ENCODE data around the gene DCST2. TPM values are rescaled to one million over a fixed set of nuclear protein-coding genes. Genes with fewer than 3 reads are reported as not detected.
A peak's percentile ranks its signal among the peaks of the same experiment; 100 is the strongest.

Gene DCST2
- total RNA-seq, 1 experiment from 2014 or later = not detected

GRCh38 chr1:155069551-155070157, 36.1 kb upstream of the DCST2 start:
- no peak for DNase-seq (ENCODE audit: low spot score)

- no peak for DNase-seq (ENCODE audit: low spot score)
Observed at GRCh38 chr1:155068599-155068998, 35.0 kb upstream of the DCST2 start.

DNA sequence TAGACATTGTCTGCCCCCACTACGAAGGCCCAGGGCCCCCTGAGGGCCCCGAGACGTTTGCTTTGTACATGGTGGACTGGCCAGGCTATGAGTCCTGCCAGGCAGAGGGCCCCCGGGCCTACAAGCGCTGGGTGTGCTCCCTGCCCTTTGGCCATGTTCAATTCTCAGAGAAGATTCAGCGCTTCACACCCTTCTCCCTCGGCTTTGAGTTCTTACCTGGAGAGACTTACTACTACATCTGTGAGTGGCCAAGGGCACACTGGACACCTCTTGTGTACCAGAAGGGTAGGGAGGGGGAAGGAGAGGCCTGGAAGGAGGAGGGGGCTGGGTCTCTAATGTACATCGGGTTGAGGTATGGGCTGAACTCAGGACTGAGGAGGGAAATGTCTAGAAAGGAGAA, 33.2 kb upstream of the DCST2 start:
- DNase-seq (ENCODE audit: low spot score) = no peak

GRCh38 chr1:155064832-155065429, 31.4 kb upstream of the DCST2 start:
- DNase-seq (ENCODE audit: low spot score) = no peak

GRCh38 chr1:155064111-155064831, 30.7 kb upstream of the DCST2 start:
- peak; percentile 42 for DNase-seq (ENCODE audit: low spot score)

- DNase-seq (ENCODE audit: low spot score) = peak; percentile 76
Observed at GRCh38 chr1:155063550-155064110, 30.0 kb upstream of the DCST2 start, which contains the start of gene EFNA4. Gene EFNA4, plus strand, starts transcription at chr1:155063740. Its CDS starts 84 bp downstream, at chr1:155063824.

- no peak for DNase-seq (ENCODE audit: low spot score)
Observed at GRCh38 chr1:155062702-155063411, 29.3 kb upstream of the DCST2 start.

GRCh38 chr1:155062151-155062686, 28.6 kb upstream of the DCST2 start:
- no peak for DNase-seq (ENCODE audit: low spot score)

GRCh38 chr1:155061381-155062150, 28.0 kb upstream of the DCST2 start:
- DNase-seq (ENCODE audit: low spot score) = peak; percentile 81

DNA sequence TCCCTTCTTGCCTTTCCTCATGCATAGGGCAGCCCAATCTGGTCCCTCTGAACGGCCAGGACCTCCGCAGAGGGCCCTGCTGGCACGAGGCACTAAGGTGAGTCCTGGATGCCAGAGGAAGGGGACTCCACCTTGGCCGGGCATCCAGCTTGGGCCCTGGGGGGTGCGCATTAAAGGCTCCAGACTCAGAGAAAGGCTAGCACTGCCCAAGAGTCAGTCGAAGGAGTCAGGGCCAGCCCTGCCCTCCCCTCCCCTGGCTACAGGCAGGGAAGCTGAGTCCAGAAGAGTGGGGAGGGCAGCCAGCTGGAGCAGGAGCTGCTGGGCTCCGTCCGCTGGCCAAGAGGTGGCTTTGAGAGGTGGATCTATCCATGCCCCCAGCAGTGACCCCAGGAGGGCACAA, 27.2 kb upstream of the DCST2 start:
- no peak for DNase-seq (ENCODE audit: low spot score)

GRCh38 chr1:155057788-155058211, 24.2 kb upstream of the DCST2 start:
- DNase-seq (ENCODE audit: low spot score) = no peak

DNA sequence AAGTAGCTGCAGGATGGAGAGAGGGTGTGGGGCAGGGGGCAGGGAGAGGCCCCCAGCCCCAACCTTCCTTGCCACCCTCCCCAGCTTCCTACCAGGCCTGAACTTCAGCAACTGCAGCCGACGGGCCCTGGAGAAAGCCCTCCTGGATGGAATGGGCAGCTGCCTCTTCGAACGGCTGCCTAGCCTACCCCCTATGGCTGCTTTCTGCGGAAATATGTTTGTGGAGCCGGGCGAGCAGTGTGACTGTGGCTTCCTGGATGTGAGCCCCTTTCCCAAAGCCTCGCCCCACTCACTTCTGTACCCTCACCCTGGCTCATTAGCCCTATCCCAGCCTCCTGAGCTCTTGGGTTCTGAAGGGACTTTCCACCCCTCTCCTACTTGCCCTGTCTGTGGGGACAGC, 23.5 kb upstream of the DCST2 start:
- no peak for DNase-seq (ENCODE audit: low spot score)

- DNase-seq (ENCODE audit: low spot score) = no peak
Observed at GRCh38 chr1:155053531-155054105, 20.0 kb upstream of the DCST2 start.

DNA sequence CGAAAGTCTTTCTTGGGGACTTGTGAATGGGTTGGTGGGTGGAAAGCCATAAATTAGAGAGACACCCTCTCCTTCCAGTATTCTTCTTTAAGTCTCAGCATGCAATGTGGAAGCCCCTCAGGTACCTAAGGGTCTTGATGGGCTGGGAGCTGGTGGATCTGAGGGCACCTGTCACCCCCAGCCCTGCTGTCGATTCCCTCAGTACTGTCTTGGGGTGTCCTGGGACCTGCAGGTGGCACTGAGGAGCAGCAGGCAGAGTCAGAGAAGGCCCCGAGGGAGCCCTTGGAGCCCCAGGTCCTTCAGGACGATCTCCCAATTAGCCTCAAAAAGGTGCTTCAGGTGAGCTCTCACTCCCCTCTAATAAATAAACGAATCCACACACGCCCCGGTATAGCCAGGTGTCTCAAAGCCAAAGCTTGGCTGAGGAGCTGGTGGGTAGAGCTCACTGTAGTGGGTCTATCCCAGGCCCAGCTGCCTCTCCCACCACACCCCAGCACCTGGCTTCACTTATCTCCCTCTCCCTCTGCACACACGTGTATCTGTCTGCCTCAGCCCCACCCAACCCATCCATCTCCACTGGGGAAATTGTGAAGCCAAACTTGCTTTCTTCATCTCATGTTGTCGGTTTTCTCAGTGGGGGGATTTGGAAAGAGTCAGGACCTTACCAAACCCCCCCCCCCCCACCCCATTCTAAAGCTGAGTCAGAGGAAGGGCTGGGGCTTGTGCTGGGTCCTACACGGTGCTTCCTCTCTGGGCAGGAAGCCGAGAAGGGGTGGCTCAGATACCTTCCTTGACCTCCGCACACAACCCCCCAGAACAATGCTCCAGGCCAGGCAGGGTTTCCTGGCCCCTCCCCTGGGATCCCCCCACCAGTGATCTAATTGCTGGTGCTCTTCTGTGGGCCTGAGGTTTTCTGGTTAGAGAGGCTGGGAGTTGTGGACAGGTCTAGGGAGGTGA, 19.1 kb upstream of the DCST2 start:
- DNase-seq (ENCODE audit: low spot score) = no peak

DNA sequence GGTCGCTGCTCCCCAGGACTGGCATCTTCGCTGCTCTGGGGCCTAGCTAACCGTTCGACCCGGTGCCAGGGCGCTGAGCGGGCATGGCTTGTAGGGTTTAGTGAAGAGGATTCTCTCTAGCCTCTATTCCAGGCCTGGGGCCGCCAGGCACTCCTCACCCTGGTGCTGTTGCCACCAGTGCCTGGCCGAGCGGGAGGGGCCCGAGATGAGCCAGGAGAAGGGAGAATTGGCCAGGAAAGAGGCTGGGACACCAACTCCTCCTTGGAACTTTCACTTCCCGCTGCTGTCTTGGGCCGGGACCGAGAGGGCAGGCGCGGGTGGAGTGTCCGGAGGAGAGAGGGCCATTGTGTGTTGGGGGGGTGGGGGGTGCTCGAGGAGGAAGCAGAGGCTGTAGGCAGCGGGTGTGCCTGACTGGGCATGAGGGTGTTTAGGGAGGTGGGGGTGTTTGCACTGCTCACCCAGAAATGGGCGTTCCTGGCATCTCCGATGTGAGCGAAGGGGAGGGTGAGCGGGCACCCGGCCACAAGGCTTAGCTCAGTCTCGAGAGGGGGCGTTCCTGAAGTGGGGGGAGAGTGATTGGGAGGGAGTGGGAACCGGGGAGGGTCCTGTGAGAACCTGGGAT, 18.3 kb upstream of the DCST2 start:
- no peak for DNase-seq (ENCODE audit: low spot score)

GRCh38 chr1:155051342-155051776, 17.8 kb upstream of the DCST2 start:
- DNase-seq (ENCODE audit: low spot score) = no peak

GRCh38 chr1:155050560-155051341, 17.2 kb upstream of the DCST2 start, which contains the start of gene ADAM15:
Gene ADAM15, plus strand, starts transcription at chr1:155051316. Its CDS starts 71 bp downstream, at chr1:155051387.
- DNase-seq (ENCODE audit: low spot score) = peak; percentile 66

Measured in H4 (cell line).